ENCODE data around the gene SCNN1G. TPM values are rescaled to one million over a fixed set of nuclear protein-coding genes. Genes with fewer than 3 reads are reported as not detected.
"Not testable (repeated sequence)": the region's sequence is repeated elsewhere in the genome, so short reads cannot be mapped to it uniquely, and the experiment has no call there.

Gene SCNN1G
- total RNA-seq, 1 donor from 2014 or later: not detected

DNA sequence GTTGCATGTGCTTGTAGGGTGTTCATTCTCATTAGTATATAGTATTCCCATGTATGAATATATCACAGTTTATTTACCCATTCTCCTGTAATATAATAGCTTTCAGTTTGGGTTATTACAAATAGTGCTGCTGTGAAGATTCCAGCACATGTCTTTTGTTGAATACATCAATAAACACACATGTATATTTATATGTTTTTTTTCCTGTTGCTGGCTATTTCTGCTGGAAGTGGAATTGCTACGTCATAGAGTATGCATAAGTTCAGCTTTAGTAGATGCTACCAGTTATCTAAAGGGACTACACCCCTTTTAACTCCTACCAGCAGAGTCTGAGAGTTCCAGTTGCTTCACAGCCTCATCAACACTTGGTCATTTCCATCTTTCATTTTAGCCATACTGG, 67.3 kb downstream of the SCNN1G start:
- no peak for DNase-seq (ENCODE audit: low read depth, low spot score)

DNA sequence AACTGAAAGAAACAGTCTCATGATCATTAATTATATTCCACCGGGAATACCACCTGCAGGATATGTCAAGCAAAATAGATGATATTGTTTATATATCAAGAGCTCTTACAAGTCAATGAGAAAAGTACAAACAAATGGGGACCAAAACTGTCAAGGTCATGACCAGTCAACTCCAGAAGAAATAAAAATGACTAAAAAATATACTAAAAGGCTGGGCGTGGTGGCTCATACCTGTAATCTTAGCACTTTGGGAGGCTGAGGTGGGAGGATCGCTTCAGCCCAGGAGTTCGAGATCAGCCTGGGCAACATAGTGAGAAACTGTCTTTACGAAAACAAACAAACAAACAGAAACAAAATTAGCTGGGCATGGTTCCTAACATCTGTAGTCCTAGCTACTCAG, 69.8 kb downstream of the SCNN1G start:
- DNase-seq (ENCODE audit: low read depth, low spot score): no peak

GRCh38 chr16:23253650-23254049, 71.1 kb downstream of the SCNN1G start:
- DNase-seq (ENCODE audit: low read depth, low spot score): not testable (repeated sequence)

- no peak for DNase-seq (ENCODE audit: low read depth, low spot score)
These were observed 71.8 kb downstream of the SCNN1G start for GRCh38 chr16:23254338-23254737.

GRCh38 chr16:23255000-23255399, 72.5 kb downstream of the SCNN1G start:
- no peak for DNase-seq (ENCODE audit: low read depth, low spot score)

DNA sequence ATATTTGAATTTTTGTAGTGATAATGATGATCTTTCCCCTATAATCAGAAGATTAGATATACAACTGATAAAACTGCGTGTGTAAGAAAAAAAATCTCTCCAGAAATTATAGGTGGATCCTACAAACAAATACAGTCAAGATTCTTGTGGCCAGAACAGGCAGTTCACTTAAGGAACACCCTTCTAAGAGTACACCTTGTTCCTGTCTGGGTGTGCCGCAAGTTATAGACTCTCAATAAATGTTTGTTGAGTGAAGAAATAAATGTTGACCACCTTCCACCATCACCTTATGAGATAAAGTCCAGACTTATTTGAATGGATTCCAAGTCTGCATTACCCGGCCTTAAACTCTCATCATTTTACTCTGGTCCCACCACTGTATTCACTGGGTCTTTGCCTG, 73.9 kb downstream of the SCNN1G start:
- DNase-seq (ENCODE audit: low read depth, low spot score): no peak

- no peak for DNase-seq (ENCODE audit: low read depth, low spot score)
These were observed 75.1 kb downstream of the SCNN1G start for GRCh38 chr16:23257682-23258081.

DNA sequence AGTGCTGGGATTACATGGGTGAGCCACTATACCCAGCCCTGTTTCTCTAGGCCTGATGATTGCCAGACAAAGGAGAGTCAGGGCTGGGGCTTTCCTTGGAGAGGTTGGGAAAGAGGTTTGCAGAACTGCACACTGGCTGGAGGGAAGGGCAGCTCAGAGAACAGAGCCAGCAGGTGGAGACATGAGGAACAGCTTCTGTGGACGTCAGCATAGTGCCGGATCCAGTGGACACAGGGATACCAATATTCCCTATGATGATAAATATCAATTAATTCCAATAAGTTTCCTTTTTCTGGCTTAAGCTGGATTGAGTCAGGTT, 76.3 kb downstream of the SCNN1G start:
- DNase-seq (ENCODE audit: low read depth, low spot score): no peak

Other genes starting within 250 kb of the SCNN1G start
- 12.9 and 21.3 TPM in 2 replicates for gene USP31, start 33.3 kb upstream of the SCNN1G start, total RNA-seq
- not detected in 2 replicates for gene SCNN1B, start 119.6 kb downstream of the SCNN1G start, total RNA-seq

Measured in pulmonary artery endothelial cell (primary cell).